Astrocyte (in vitro differentiated cells and primary cell): Measurements from ENCODE around the gene CPNE1.

Source experiments
- CTCF ChIP-seq: IDR thresholded peaks from 2 replicates; pipeline ENCODE4 v1.5.1; 2011; ENCODE audit warnings: low read depth, mild to moderate bottlenecking, inconsistent platforms, low read length, moderate library complexity; ENCODE audit not compliant: insufficient read depth
- EZH2 ChIP-seq: IDR thresholded peaks from 2 replicates; pipeline ENCODE4 v1.6.1; 2012; ENCODE audit warnings: mild to moderate bottlenecking, low read length, inconsistent platforms; ENCODE audit not compliant: insufficient read depth

DNA sequence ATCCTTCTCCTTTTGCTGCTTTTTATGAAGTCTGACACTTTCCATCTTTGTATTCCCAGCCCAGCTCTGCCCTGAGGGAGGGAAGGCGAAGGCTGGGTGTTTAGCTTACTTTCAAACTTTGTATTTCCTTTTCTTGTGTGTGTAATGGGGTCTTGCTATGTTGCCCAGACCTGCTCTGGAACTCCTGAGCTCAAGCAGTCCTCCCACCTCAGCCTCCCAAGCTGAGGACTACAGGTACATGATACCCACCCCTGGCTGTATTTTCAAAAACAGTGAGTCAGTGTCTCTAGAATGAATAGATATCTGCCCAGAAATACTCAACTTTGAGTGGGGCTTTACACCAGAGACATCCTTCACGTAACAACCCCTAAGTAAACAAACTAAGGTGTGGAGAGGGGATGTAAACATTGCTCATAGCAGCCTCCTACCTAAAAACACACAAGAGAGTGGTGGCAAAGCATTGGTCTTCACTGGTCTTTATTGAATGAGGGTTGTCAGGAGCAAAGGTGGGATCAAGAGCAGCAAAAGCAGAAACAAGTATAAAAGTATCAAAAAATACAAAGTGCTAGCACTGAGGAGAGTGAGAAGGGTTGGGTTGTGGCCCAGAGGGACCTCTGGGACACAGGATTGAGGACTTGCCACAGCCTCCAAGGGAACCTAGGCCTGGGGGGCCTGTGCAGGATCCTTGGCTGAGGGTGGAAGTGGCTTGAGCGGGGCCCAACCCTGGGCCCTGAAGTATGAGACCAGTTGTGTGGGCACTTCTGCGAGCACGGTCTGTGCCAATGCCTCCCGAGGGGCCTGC, 38.9 kb downstream of the CPNE1 start:
- TF ChIP-seq EZH2: no peak
- TF ChIP-seq CTCF: no peak
